ENCODE data around the gene RFXANK.
"Not testable (repeated sequence)": the region's sequence is repeated elsewhere in the genome, so short reads cannot be mapped to it uniquely, and the experiment has no call there.

RFXANK gene

DNA sequence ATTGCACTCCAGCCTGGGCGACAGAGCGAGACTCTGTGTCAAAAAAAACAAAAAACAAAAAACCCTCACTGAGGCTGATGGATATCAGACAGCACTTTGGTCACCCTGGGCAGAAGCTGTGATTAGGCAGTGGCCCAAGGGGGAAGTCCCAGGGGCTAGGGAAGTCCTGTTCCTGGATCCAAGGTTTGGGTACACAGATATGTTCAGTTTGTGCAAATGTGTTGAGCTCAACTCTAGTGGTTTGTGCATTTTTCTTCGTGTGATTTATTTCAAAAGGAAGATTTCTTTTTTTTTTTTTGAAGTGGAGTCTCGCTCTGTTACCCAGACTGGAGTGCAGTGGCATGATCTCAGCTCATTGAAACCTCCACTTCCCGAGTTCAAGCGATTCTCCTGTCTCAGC lies 34.2 kb upstream of the RFXANK start:
- TF ChIP-seq POLR2A (IDR thresholded peaks at IDR 0.05; ENCODE audit: low read length) (no peak), GATA1 (IDR thresholded peaks at IDR 0.05; ENCODE audit: low read depth, low read length) (no peak)
- no peak for DNase-seq

DNA sequence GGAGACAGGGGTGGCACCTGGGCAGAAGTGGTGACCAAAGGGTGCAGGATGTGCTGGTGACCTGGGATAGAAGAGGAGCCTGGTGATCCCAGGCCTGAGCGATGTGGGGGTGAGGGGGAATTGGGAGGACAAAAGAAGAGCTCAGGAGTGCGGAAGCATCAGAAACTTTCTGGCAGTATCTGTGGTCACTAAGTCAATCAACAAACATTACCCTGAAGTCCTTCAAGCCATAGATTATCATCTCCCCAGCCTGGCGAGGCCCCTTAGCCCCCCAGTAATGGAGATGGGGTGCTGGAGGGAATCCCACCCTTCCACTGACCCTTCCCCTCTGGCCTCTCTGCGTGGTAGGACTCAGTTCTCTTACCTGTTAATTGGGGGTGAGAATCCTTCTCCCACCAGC lies 32.5 kb upstream of the RFXANK start:
- TF ChIP-seq GATA1 (IDR thresholded peaks at IDR 0.05; ENCODE audit: low read depth, low read length) (no peak), POLR2A (IDR thresholded peaks at IDR 0.05; ENCODE audit: low read length) (no peak)

DNA sequence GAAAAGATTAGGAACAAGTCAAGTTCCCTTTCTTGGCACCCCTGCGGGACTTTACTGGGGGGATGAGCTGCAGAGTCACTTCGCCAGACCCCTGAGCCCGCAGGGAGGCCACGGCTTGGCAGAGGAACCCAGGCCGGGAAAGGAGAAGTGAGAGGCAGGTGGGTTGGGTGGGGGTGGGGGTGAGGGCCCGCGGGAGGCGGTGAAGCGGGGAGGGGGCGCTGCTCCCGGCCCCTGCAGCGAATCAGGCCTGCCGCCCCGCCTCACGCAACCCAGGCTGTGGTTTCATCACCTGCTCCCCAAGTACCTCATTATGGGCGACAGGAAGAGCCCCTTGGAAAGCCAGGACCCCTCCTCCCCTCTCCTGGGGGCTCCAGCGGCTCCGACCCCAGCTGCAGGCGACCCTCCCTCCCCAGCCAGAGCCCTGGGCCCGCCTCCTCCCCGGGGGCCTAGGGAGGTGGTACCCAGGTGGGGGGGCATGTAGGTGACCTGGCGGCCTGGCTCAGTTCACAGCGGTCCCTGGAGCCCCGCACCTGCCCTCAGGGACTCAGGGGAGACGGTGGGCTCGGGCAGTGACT lies 31.5 kb upstream of the RFXANK start:
- TF ChIP-seq GATA1 (IDR thresholded peaks at IDR 0.05; ENCODE audit: low read depth, low read length) (no peak), POLR2A (IDR thresholded peaks at IDR 0.05; ENCODE audit: low read length) (no peak)
- DNase-seq, result no peak

More for the DNA sequence above, 32.5 kb upstream of the RFXANK start:
- DNase-seq, result no peak

DNA sequence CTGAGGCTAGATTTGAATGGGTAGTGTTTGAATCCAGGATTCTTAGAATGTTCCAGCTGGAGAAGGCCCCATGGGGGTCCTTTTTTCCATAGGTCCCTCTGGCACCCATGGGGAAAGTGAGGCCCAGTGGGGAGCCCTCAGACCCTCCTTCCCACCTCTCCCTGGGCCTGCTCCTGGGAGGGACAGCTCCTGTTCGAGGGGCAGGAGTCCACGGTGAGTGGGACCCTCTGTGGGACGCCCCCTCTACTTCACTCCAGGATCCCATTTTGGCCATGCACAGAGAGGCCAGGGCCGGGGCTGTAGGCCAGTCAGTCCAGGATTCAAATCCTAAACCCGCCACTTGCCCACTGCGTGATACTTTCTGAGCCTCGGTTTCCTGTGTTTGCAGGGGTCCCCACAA lies 29.6 kb upstream of the RFXANK start:
- DNase-seq, result no peak
- no peak for TF ChIP-seq GATA1 (IDR thresholded peaks at IDR 0.05; ENCODE audit: low read depth, low read length)

DNA sequence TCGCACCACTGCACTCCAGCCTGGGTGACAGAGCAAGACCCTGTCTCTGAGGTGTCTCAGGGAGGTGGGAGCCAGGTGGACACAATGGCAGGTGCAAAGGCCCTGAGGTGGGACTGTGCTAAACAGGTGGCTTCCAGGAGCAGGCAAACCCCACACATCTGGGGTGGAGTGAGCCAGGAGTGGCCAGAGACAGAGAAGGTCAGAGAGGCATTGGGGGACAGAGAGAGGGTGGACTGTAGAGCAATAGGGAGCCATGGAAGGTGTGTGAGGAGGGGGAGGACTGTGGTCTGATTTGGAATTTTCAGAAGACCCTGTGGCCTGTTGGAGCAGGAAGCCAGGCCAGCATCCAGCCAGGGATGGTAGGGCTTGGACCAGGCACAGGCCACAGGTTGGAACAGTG lies 26.7 kb upstream of the RFXANK start:
- DNase-seq, result no peak
- no peak for TF ChIP-seq POLR2A (IDR thresholded peaks at IDR 0.05; ENCODE audit: low read length)
- no peak for TF ChIP-seq GATA1 (IDR thresholded peaks at IDR 0.05; ENCODE audit: low read depth, low read length)

DNA sequence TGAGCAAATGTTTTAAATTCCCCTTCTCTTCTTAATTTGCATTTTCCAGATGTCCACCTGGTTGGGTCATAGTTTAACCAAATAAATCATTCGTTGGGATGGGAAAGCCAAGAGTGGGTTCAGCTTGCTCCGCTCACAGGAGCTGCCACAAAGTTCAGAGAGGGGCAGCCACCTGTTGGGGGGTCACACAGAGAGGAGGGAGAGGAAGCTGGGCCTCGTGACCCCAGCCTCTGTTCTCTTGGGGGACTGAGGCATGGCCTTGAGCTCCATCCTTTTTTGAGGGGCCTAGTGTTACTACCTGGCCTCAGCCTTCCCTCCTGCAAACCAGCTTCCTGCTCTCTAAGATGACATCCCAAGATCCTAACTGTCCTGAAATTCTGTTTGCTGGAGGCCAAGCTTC lies 24.4 kb upstream of the RFXANK start:
- no peak for DNase-seq
- no peak for TF ChIP-seq POLR2A (IDR thresholded peaks at IDR 0.05; ENCODE audit: low read length)
- TF ChIP-seq GATA1 (IDR thresholded peaks at IDR 0.05; ENCODE audit: low read depth, low read length), result no peak

DNA sequence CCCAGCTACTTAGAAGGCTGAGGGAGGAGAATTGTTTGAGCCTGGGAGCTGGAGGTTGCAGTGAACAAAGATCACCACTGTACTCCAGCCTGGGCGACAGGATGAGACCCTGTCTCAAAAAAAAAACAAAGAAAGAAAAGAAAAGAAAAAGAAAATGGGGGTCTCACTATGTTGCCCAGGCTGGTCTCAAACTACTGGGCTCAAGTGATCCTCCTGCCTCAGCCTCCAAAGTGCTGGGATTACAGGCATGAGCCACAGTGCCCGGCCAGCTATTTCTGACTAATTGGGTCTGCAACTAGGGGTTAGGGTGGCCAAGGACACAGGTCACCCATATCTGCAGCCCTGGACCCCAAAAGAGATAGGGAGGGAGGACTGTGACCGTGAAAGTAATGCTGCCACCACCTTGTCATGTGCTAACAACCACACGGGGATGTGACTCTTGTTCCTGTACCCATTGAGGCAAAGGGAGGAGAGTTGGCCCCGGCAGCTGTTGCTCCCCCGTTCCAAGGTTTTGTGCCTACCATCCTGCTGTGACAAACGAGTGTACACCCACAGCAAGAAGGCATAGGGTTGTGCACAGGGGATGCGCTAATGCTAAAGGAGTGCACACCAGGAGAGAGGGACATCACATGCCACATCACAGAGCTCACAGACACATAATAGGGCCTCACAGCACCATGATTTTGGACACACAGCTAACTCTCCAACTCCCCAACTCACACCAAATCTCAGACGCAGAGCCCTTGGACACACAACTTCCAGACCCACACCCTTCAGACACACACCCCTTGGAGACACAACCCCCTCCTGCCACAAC lies 22.6 kb upstream of the RFXANK start:
- DNase-seq, result no peak

DNA sequence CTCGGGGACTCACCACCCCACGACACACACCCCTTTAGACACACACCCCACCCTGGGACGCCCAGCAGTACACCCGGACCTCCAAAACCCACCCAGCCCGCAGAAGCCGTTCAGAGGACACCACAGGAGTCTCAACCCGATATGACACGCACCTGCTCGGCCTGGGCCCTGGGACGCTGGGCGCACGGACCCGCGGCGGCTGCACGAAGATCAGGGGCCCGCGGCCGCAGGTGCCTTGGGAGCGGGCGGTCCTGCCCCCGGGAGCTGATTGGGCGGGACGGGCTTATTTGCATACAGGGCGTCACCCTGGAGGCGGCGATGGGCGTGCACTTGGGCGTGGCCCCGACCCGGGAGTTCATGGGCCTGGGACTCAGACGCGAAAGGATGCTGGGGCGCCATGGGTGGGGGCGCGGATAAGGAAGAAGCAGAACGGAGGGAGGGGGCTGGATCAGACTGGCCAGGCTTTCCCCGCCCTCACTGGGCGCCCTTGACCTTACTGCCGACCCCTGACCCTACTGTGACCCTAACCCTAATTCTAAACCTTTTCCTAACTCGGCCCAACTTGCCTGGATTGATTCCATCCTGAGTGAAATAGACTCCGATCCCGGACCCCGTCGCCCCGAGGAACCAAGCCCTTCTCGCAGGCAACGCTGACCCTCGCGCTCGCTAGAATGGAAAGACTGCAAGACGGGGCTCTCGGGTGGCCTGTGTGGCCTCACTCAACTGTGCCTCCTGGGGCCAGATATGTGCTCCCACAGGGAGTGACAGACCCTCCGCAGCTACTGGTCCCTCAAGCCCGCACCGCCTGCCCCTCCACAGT lies 21.8 kb upstream of the RFXANK start, which contains the start of gene MEF2B:
Gene MEF2B (minus strand): TSS at position 211 of the 820 bp plus-strand sequence. CDS start 19,528 bp downstream, outside the sequence.
- peak; percentile 86 to 90 for DNase-seq
- TF ChIP-seq POLR2A (IDR thresholded peaks at IDR 0.05; ENCODE audit: low read length) (no peak), GATA1 (IDR thresholded peaks at IDR 0.05; ENCODE audit: low read depth, low read length) (no peak)

More for the DNA sequence above, 22.6 kb upstream of the RFXANK start:
- no peak for TF ChIP-seq POLR2A (IDR thresholded peaks at IDR 0.05; ENCODE audit: low read length)
- no peak for TF ChIP-seq GATA1 (IDR thresholded peaks at IDR 0.05; ENCODE audit: low read depth, low read length)

DNA sequence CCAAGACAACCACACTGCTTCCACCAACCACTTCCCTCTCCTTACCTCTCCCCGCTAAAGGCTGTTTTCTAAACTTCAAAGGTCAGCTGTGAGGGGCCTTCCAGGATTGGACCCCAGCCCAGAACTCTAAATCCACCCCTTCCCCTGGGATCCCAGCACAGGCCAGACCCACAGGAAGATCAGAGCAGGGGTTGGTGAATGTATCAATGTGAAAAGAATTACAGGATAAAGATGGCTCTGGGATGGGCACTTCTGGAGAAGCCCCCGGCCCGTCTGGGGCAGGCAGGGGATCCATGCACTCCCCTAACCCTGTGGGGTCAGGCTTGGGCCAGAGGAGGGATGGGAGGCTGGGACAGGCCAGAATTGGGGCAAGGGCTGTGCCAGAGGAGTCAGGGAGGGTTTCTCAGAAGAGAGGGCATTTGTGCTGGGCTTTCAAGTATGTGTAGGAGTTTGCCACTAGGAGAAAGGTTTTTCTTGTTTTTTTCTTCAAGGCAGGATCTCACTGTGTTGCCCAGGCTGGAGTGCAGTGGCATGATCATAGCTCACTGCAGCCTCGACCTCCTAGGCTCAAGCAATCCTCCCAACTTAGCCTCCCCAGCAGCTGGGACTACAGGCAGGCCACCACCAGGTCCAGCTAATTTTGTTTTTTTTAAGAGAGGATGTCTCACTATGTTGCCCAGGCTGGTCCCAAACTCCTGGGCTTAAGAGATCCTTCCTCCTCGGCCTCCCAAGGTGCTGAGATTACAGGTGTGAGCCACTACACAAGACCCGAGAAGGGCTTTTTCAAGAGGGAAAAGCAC lies 21.0 kb upstream of the RFXANK start:
- TF ChIP-seq POLR2A (IDR thresholded peaks at IDR 0.05; ENCODE audit: low read length), result no peak
- no peak for TF ChIP-seq GATA1 (IDR thresholded peaks at IDR 0.05; ENCODE audit: low read depth, low read length)
- DNase-seq, result no peak

DNA sequence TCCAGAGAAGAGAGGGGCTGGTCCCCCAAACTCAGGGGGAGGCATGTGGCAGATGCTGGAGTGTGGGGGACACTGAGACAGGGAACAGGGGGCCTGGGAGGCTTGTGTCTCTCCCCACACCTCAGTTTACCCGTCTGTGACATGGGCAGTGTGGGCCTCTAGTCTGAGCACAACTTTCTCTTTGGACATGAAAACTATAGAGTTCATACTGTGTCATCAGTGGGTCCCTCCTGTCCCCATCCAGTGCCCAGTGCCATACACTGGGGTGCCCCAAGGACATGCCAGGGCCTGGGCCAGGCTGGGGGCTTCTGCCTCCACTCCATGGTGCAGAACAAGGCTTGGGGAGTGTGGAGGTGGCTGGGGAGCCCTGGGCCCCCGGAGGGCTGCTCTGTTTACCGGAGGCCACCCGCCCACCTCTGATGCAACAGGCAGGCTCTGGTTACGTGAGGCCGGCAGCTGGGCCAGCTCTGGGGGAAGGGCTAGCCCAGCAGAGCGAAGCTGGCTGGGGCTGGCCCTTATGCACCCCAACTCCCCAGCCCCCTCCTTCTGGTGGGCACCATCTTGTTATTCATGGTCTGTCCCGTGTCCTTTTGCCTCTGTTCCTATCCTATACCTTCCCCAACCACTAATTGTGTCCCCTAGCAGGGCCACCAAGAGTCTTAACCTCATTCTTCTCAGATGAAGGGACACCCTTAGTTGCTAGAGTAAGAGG lies 20.1 kb upstream of the RFXANK start:
- DNase-seq, result peak; percentile 54 to 76
- TF ChIP-seq POLR2A (IDR thresholded peaks at IDR 0.05; ENCODE audit: low read length) (no peak), GATA1 (IDR thresholded peaks at IDR 0.05; ENCODE audit: low read depth, low read length) (no peak)

DNA sequence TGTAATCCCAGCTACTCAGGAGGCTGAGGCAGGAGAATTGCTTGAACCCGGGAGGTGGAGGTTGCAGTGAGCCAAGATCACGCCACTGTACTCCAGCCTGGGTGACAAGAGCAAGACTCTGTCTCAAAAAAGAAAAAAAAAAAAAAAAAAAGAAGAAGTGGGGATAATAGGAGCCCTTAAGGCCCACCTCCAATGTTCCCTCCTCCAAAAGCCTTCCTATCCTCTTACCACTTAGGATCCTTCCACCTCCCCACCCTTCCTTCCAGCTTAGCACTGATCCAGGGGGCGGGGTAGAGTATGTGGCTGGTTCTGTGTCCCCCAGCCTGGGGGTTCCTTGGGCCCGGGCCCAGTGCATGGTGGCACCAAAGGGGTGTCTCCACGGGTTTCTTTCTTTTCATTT lies 18.8 kb upstream of the RFXANK start:
- DNase-seq, result not testable (repeated sequence)

DNA sequence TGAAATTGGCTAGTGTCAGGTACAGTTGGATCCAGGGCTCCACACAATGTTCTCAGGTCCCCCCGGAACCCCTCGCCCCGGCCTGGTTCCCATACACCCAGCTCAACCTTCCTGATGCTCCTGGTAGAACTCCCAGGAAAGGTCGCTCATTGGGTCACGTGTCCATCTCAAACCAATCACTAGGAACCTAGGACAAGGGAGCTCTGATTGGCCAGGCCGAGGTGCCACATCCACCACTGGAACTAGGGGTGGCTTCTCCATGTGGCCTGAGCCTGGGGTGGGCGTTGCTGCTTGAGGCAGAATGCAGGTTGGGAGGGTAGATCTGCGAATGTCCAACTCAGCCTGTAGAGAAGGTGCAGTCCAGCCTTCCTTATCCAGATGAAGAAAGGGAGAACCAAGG lies 15.1 kb upstream of the RFXANK start:
- no peak for TF ChIP-seq GATA1 (IDR thresholded peaks at IDR 0.05; ENCODE audit: low read depth, low read length)
- no peak for TF ChIP-seq POLR2A (IDR thresholded peaks at IDR 0.05; ENCODE audit: low read length)
- DNase-seq, result no peak
